HG03097 (cell line): Measurements from ENCODE around the gene KCNMA1.

Experiments
- ATAC-seq: cut with Tn5 transposase; IDR thresholded peaks from one replicate; pipeline ENCODE4 v1.9.1; 2021; ENCODE audit not compliant: unreplicated experiment, low FRiP score

Gene KCNMA1

GRCh38 chr10:77516575-77516974 is 121.0 kb downstream of the KCNMA1 start:
- no peak for ATAC-seq

GRCh38 chr10:77514870-77515269 is 122.7 kb downstream of the KCNMA1 start:
- no peak for ATAC-seq

- no peak for ATAC-seq
These were observed 123.8 kb downstream of the KCNMA1 start for GRCh38 chr10:77513781-77514331.

GRCh38 chr10:77513220-77513619 is 124.4 kb downstream of the KCNMA1 start:
- ATAC-seq: no peak

- ATAC-seq: no peak
These were observed 125.4 kb downstream of the KCNMA1 start for GRCh38 chr10:77512219-77512578.

- no peak for ATAC-seq
These were observed 126.0 kb downstream of the KCNMA1 start for GRCh38 chr10:77511498-77512218.

- no peak for ATAC-seq
These were observed 126.9 kb downstream of the KCNMA1 start for GRCh38 chr10:77510695-77511094.

GRCh38 chr10:77510294-77510693 is 127.3 kb downstream of the KCNMA1 start:
- ATAC-seq: no peak

- no peak for ATAC-seq
These were observed 128.2 kb downstream of the KCNMA1 start for GRCh38 chr10:77509391-77509790.

- ATAC-seq: no peak
These were observed 130.2 kb downstream of the KCNMA1 start for GRCh38 chr10:77507291-77507880.

- ATAC-seq: no peak
These were observed 130.9 kb downstream of the KCNMA1 start for GRCh38 chr10:77506517-77507200.

- ATAC-seq: no peak
These were observed 131.9 kb downstream of the KCNMA1 start for GRCh38 chr10:77505431-77506334.

- ATAC-seq: no peak
These were observed 132.7 kb downstream of the KCNMA1 start for GRCh38 chr10:77504873-77505257.

GRCh38 chr10:77504196-77504872 is 133.3 kb downstream of the KCNMA1 start:
- ATAC-seq: no peak

- ATAC-seq: no peak
These were observed 135.8 kb downstream of the KCNMA1 start for GRCh38 chr10:77501846-77502261.

- ATAC-seq: no peak
These were observed 136.3 kb downstream of the KCNMA1 start for GRCh38 chr10:77501152-77501845.

GRCh38 chr10:77500754-77501151 is 136.9 kb downstream of the KCNMA1 start:
- no peak for ATAC-seq

GRCh38 chr10:77498829-77499228 is 138.8 kb downstream of the KCNMA1 start:
- no peak for ATAC-seq

GRCh38 chr10:77498210-77498609 is 139.4 kb downstream of the KCNMA1 start:
- no peak for ATAC-seq
